ENCODE data around the gene RIMS3.
A peak's percentile ranks its signal among the peaks of the same experiment; 100 is the strongest.
"Not testable (repeated sequence)": the region's sequence is repeated elsewhere in the genome, so short reads cannot be mapped to it uniquely, and the experiment has no call there.

The RIMS3 gene

GRCh38 chr1:40665335-40666171 is at the start of gene RIMS3:
Gene RIMS3 (minus strand): TSS chr1:40665682. CDS start chr1:40641925, 23,757 bp downstream.
- peak; percentile 96 for DNase-seq (ENCODE audit: low spot score)

GRCh38 chr1:40712997-40713396 is 47.5 kb upstream of the RIMS3 start:
- DNase-seq (ENCODE audit: low spot score): no peak

- no peak for DNase-seq (ENCODE audit: low spot score)
Measured at GRCh38 chr1:40712405-40712944, 47.0 kb upstream of the RIMS3 start.

GRCh38 chr1:40711465-40712404 is 46.3 kb upstream of the RIMS3 start:
- peak; percentile 20 for DNase-seq (ENCODE audit: low spot score)

- DNase-seq (ENCODE audit: low spot score): no peak
Measured at GRCh38 chr1:40710581-40711315, 45.3 kb upstream of the RIMS3 start.

GRCh38 chr1:40709802-40710278 is 44.4 kb upstream of the RIMS3 start:
- no peak for DNase-seq (ENCODE audit: low spot score)

GRCh38 chr1:40709100-40709801 is 43.8 kb upstream of the RIMS3 start:
- DNase-seq (ENCODE audit: low spot score): peak; percentile 86

- DNase-seq (ENCODE audit: low spot score): peak; percentile 81
Measured at GRCh38 chr1:40708750-40709099, 43.2 kb upstream of the RIMS3 start.

- no peak for DNase-seq (ENCODE audit: low spot score)
Measured at GRCh38 chr1:40706626-40707025, 41.1 kb upstream of the RIMS3 start.

- no peak for DNase-seq (ENCODE audit: low spot score)
Measured at GRCh38 chr1:40704817-40705733, 39.6 kb upstream of the RIMS3 start.

- peak; percentile 65 for DNase-seq (ENCODE audit: low spot score)
Measured at GRCh38 chr1:40703316-40703715, 37.8 kb upstream of the RIMS3 start.

GRCh38 chr1:40702810-40703209 is 37.3 kb upstream of the RIMS3 start:
- not testable (repeated sequence) for DNase-seq (ENCODE audit: low spot score)

- DNase-seq (ENCODE audit: low spot score): no peak
Measured at GRCh38 chr1:40701684-40702083, 36.2 kb upstream of the RIMS3 start.

GRCh38 chr1:40699787-40700186 is 34.3 kb upstream of the RIMS3 start:
- DNase-seq (ENCODE audit: low spot score): no peak

- DNase-seq (ENCODE audit: low spot score): no peak
Measured at GRCh38 chr1:40697436-40697835, 32.0 kb upstream of the RIMS3 start.

GRCh38 chr1:40696294-40696693 is 30.8 kb upstream of the RIMS3 start:
- DNase-seq (ENCODE audit: low spot score): no peak

GRCh38 chr1:40694353-40694874 is 28.9 kb upstream of the RIMS3 start:
- no peak for DNase-seq (ENCODE audit: low spot score)

- no peak for DNase-seq (ENCODE audit: low spot score)
Measured at GRCh38 chr1:40693425-40693824, 27.9 kb upstream of the RIMS3 start.

GRCh38 chr1:40692429-40692895 is 27.0 kb upstream of the RIMS3 start:
- peak; percentile 14 for DNase-seq (ENCODE audit: low spot score)
